GM21381 (cell line): Measurements from ENCODE around the gene EPB41L1.

Source experiments
- ATAC-seq: cut with Tn5 transposase; IDR thresholded peaks from one replicate; pipeline ENCODE4 v1.9.1; 2021; ENCODE audit warnings: mild to moderate bottlenecking, moderate library complexity; ENCODE audit not compliant: unreplicated experiment

Gene EPB41L1

DNA sequence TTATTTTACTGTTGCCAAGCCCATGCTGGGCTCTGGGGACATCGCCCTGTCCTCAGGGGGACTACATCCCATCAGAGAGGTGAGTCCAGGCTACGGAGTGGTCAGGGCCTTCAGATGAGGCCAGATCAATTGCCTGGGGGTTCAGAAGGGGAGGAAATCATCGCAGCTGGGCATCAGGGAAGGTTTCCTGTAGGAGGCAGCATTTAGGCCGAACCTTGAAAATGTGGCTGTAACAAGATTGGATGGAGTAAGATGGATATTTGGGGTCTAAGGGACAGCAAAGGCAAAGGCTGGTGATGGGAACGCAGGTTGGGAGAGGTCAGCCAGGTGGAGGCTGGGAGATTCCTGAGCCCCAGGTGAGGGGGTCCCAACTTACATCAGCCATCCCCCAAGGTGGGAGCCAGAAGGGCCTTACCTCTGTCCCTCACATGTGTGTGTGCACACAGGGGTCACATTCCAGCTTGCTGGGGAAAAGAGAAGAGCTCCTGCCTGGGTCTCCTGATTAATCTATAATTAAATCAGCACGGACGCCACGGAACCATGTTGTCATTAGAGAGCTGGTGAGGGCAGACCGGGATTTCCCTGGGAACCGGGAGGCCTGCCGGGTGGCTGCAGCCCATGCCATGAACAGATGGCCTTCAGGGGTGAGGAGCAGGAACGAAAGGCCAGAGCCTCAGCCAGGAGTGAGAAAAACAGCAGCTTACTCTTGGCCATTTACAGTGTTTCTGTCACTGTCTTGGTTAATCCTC lies 121.1 kb downstream of the EPB41L1 start:
- ATAC-seq = no peak

- no peak for ATAC-seq
These were observed 123.0 kb downstream of the EPB41L1 start for GRCh38 chr20:36277546-36277945.

- no peak for ATAC-seq
These were observed 124.8 kb downstream of the EPB41L1 start for GRCh38 chr20:36279362-36279761.

DNA sequence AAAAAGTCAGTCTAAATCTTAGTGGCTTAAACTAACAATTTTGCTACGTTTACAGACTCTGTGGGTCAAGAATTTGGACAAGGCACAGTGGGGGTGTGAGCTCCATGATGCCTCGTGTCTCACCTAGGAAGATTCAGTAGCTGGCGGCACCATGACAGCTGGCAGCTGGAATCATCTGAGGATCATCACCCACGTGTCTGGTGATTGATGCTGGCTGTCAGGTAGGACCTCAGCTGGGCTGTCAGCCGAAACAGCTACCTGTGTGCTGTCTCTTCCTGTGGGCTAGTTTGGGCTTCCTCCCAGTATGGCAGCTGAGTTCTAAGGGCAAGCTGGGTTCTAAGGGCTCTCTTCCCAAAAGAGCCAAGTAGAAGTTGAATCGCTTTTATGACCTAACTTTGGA lies 125.2 kb downstream of the EPB41L1 start:
- ATAC-seq = no peak

- ATAC-seq = no peak
These were observed 127.3 kb downstream of the EPB41L1 start for GRCh38 chr20:36281785-36282380.
